PFSK-1 (cell line): ENCODE measurements around the gene ACAT2. TPM values are rescaled to one million over a fixed set of nuclear protein-coding genes. Genes with fewer than 3 reads are reported as not detected.

Experiments
- FOXP2 ChIP-seq: optimal IDR thresholded peaks from 2 replicates; pipeline ENCODE3; 2011; ENCODE audit warnings: borderline replicate concordance, control low read depth, inconsistent platforms; ENCODE audit not compliant: insufficient read depth; ENCODE audit errors: extremely low read length, extremely low read depth
- POLR2AphosphoS5 ChIP-seq: IDR thresholded peaks from 2 replicates; pipeline ENCODE4 v1.6.1; 2012; ENCODE audit warnings: low read depth, mild to moderate bottlenecking, control low read depth, low read length, moderate library complexity
- SIN3A ChIP-seq: IDR thresholded peaks from 2 replicates; pipeline ENCODE4 v1.6.1; 2012; ENCODE audit warnings: mild to moderate bottlenecking, low read length, moderate library complexity, borderline replicate concordance; ENCODE audit not compliant: insufficient read depth
- TAF1 ChIP-seq: IDR thresholded peaks from 2 replicates; pipeline ENCODE4 v1.6.1; 2012; ENCODE audit warnings: low read length, control low read depth, borderline replicate concordance; ENCODE audit not compliant: insufficient read depth
- polyA plus RNA-seq: library from polyadenylated mRNA; unstranded; fragments of >200 nt; gene quantifications from one replicate; pipeline ENCODE4 v1.2.1, GENCODE V29; 2012; ENCODE audit warnings: low read depth, missing spikeins; ENCODE audit not compliant: insufficient read length
- TF ChIP-seq, protein P1 (sequence below), 2 experiments: IDR thresholded peaks; 2 replicates each; pipeline versions ENCODE4 v1.6.1 to v1.8.0; 2011 to 2012; ENCODE audit warnings: low read depth in 2 of 2, low read length in 2 of 2, control low read depth in 1 of 2, inconsistent platforms in 1 of 2, mild to moderate bottlenecking in 1 of 2, moderate library complexity in 1 of 2; ENCODE audit not compliant: insufficient read depth in 1 of 2

The ACAT2 gene
- polyA plus RNA-seq = 15.8 TPM

DNA sequence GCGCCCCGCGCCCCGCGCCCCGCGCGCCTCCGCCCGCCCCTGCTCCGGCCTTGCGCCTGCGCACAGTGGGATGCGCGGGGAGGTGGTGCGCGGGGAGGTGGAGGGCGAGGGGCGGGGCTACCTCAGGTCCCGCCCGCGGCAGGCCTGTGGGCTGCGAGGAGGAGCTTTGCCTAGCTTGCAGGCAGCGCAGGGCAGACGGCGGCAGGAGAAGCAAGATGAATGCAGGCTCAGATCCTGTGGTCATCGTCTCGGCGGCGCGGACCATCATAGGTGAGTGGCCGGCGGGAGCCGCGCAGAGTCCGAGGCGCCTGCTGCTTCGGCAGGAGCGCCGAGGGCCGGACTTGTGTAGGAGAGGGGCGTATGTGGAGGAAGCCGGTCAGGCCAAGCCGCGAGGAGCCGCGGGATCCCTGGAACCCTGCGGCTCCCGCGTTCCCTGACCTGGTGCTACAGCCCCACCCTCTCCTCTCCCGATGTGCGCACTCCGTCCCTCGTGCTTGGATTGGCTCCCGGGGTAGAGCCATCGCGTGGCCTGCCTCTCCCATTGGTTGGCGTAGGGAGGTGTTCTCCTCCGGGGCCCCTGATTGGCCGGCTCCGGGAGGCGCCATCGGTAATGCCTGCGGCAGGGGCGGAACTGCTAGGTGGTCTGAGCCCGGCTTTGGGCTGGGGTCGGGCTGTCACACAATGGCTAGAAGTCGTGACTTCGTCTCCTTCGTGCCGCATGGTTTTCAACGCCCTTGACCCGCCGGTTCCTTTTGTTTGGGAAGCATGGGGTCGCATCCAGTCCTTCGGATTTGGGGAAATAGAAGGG is at the start of gene ACAT2:
Gene ACAT2 (plus strand): TSS at position 173 of the 808 bp plus-strand sequence. CDS start 43 bp downstream, at position 216.
- TF ChIP-seq FOXP2 = peak; percentile 54
- TF ChIP-seq, protein P1, sequence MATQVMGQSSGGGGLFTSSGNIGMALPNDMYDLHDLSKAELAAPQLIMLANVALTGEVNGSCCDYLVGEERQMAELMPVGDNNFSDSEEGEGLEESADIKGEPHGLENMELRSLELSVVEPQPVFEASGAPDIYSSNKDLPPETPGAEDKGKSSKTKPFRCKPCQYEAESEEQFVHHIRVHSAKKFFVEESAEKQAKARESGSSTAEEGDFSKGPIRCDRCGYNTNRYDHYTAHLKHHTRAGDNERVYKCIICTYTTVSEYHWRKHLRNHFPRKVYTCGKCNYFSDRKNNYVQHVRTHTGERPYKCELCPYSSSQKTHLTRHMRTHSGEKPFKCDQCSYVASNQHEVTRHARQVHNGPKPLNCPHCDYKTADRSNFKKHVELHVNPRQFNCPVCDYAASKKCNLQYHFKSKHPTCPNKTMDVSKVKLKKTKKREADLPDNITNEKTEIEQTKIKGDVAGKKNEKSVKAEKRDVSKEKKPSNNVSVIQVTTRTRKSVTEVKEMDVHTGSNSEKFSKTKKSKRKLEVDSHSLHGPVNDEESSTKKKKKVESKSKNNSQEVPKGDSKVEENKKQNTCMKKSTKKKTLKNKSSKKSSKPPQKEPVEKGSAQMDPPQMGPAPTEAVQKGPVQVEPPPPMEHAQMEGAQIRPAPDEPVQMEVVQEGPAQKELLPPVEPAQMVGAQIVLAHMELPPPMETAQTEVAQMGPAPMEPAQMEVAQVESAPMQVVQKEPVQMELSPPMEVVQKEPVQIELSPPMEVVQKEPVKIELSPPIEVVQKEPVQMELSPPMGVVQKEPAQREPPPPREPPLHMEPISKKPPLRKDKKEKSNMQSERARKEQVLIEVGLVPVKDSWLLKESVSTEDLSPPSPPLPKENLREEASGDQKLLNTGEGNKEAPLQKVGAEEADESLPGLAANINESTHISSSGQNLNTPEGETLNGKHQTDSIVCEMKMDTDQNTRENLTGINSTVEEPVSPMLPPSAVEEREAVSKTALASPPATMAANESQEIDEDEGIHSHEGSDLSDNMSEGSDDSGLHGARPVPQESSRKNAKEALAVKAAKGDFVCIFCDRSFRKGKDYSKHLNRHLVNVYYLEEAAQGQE (IDR thresholded peaks at IDR 0.05; ENCODE audit: insufficient read depth in 1 of 2, low read depth in 2 of 2, low read length in 2 of 2) = no peak
- no peak for TF ChIP-seq TAF1
- peak; percentile 82; the same call in 1 of the 2 replicates for TF ChIP-seq SIN3A
- peak; percentile 71 for TF ChIP-seq POLR2AphosphoS5

DNA sequence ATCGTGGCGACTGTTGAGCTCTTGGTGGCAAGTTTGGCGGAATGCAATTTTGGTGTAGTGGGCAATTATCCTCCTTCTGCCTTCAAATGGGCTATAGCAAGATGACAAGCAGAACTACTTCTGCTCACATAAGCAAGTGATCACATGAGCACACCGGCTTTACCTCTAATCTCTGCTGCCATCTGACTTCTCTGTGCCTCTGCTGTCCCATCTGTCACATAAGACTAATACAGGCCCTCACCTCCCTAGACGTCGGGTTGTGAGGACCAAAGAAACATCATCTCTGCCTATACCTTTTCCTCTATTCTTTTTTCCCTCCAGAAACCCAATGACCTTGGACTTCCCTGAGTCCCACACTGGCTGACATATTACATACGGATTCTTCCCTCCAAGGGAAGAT is 47.9 kb upstream of the ACAT2 start:
- no peak for TF ChIP-seq FOXP2
- TF ChIP-seq TAF1 = no peak
- TF ChIP-seq SIN3A = no peak
- TF ChIP-seq, protein P1 (IDR thresholded peaks at IDR 0.05; ENCODE audit: insufficient read depth in 1 of 2, low read depth in 2 of 2, low read length in 2 of 2) = no peak
- TF ChIP-seq POLR2AphosphoS5 = no peak

DNA sequence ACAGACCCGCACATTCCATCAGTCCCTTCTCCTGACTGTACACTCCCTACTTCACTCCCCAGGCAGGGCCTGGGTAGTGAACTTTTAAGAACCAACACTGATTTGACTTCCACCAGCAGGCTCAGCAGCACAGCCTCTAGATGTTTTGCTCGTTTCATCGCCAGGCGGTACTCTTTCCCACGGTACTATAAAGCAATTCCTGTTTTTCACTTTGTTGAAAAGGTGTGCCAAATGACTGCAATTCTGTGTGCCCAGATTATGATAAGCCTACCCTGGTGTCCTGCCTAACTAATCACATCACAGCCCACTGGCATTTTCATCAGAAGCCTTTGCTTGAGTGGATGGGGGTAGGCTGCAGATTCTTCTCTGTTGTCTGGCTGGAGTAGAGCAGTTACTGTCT is 47.4 kb upstream of the ACAT2 start:
- TF ChIP-seq FOXP2 (no peak), TAF1 (no peak), POLR2AphosphoS5 (no peak), SIN3A (no peak)
- TF ChIP-seq, protein P1 (IDR thresholded peaks at IDR 0.05; ENCODE audit: insufficient read depth in 1 of 2, low read depth in 2 of 2, low read length in 2 of 2) = no peak

DNA sequence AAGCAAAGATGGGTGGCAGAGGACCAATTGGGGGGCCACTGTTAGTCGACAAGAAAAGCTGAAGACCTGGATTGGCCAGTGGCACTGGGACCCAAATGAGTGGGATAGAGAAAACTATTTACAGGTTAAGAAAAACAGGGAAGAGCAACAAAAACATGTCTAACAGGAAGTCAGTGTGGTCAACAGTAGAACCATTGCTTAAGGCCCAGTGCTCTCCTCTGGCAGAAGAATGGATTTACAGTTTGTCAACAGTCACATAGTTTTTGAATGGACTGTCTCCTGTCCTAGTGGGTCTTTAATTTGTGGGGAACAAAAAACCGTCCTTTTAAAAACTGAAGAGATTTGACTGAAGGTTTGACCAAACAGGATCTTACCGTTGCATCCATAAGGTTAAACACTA is 46.7 kb upstream of the ACAT2 start:
- no peak for TF ChIP-seq FOXP2
- TF ChIP-seq, protein P1 (IDR thresholded peaks at IDR 0.05; ENCODE audit: insufficient read depth in 1 of 2, low read depth in 2 of 2, low read length in 2 of 2) = no peak
- TF ChIP-seq TAF1 = no peak
- no peak for TF ChIP-seq POLR2AphosphoS5
- TF ChIP-seq SIN3A = no peak

DNA sequence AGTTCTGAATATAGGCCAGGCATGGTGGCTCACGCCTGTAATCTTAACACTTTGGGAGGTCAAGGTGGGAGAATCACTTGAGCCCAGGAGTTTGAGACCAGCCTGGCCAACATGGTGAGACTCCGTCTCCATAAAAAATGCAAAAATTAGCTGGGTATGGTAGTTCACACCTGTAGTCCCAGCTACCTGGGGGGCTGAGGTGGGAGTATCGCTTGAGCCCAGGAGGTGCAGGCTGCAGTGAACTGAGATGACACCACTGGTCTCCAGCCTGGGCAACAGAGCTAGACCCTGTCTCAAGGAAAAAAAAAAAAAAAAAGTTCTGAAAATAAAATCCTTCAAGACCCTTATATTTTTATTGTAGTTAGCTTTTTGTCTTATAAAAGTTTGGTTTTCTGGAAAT is 46.2 kb upstream of the ACAT2 start:
- TF ChIP-seq, protein P1 (IDR thresholded peaks at IDR 0.05; ENCODE audit: insufficient read depth in 1 of 2, low read depth in 2 of 2, low read length in 2 of 2) = no peak
- TF ChIP-seq TAF1 (no peak), FOXP2 (no peak), SIN3A (no peak), POLR2AphosphoS5 (no peak)
